Forelimb muscle (tissue), 1 donor: ENCODE measurements around the gene FAM120C. TPM values are rescaled to one million over a fixed set of nuclear protein-coding genes. Genes with fewer than 3 reads are reported as not detected.

ENCODE experiments used
- DNase-seq: peaks from one replicate; pipeline ENCODE4 v3.0.0-alpha.2; 2013; ENCODE audit warnings: low read depth
- polyA plus RNA-seq: library from polyadenylated mRNA; unstranded; fragments of 120-200 nt; gene quantifications from one replicate; pipeline ENCODE4 v1.2.1, GENCODE V29; 2013; ENCODE audit not compliant: insufficient read length

Gene FAM120C
- polyA plus RNA-seq, 1 donor = 8.7 TPM

GRCh38 chrX:54043056-54043455, 140.0 kb downstream of the FAM120C start:
- DNase-seq = no peak

- DNase-seq = no peak
These were observed 140.4 kb downstream of the FAM120C start for GRCh38 chrX:54042609-54043021.

GRCh38 chrX:54030329-54030728, 152.7 kb downstream of the FAM120C start:
- no peak for DNase-seq

- DNase-seq = no peak
These were observed 153.4 kb downstream of the FAM120C start for GRCh38 chrX:54029529-54030143.

- DNase-seq = no peak
These were observed 158.7 kb downstream of the FAM120C start for GRCh38 chrX:54024350-54024749.

Other genes starting within 250 kb of the FAM120C start
- gene PHF8, start 138.8 kb downstream of the FAM120C start, polyA plus RNA-seq = 13.7 TPM
- gene WNK3, start 174.8 kb upstream of the FAM120C start, polyA plus RNA-seq = 2.1 TPM